SK-N-SH treated with all-trans-retinoic acid at 6 μM for 48 hours (cell line): ENCODE results near the gene RLN3.

Source experiments
- ARNTL ChIP-seq: fragments of 450-650 bp; formaldehyde crosslinking; IDR thresholded peaks from 2 replicates; pipeline ENCODE4 v1.5.0; 2020; ENCODE audit warnings: low read depth, mild to moderate bottlenecking, moderate library complexity, borderline replicate concordance
- BACH2 ChIP-seq: fragments of 250-450 bp; sonication (Bioruptor Pico); IDR thresholded peaks from 2 replicates; pipeline ENCODE4 v1.9.0; 2021; ENCODE audit warnings: mild to moderate bottlenecking, borderline replicate concordance
- GLIS3 ChIP-seq: fragments of 250-450 bp; sonication (Bioruptor Pico); IDR thresholded peaks from 2 replicates; pipeline ENCODE4 v1.5.0; 2020; ENCODE audit warnings: mild to moderate bottlenecking, moderate library complexity
- PATZ1 ChIP-seq: fragments of 250-450 bp; sonication (Bioruptor Pico); IDR thresholded peaks from 2 replicates; pipeline ENCODE4 v1.8.0; 2020; ENCODE audit warnings: mild to moderate bottlenecking, moderate library complexity, borderline replicate concordance
- SNAI2 ChIP-seq: fragments of 250-450 bp; sonication (Bioruptor Pico); IDR thresholded peaks from 2 replicates; pipeline ENCODE4 v1.5.0; 2020; ENCODE audit warnings: mild to moderate bottlenecking, moderate library complexity
- TOX ChIP-seq: fragments of 250-450 bp; sonication (Bioruptor Pico); IDR thresholded peaks from 2 replicates; pipeline ENCODE4 v1.8.0; 2021; ENCODE audit warnings: mild to moderate bottlenecking, moderate library complexity, borderline replicate concordance
- TSHZ2 ChIP-seq: fragments of 250-450 bp; sonication (Bioruptor Pico); IDR thresholded peaks from 2 replicates; pipeline ENCODE4 v1.5.0; 2020; ENCODE audit warnings: mild to moderate bottlenecking, moderate library complexity
- ZFP3 ChIP-seq: fragments of 250-450 bp; sonication (Bioruptor Pico); IDR thresholded peaks from 2 replicates; pipeline ENCODE4 v1.5.0; 2020; ENCODE audit warnings: mild to moderate bottlenecking, moderate library complexity
- ZNF70 ChIP-seq: fragments of 450-650 bp; formaldehyde crosslinking; IDR thresholded peaks from 2 replicates; pipeline ENCODE4 v1.5.0; 2020; ENCODE audit warnings: mild to moderate bottlenecking, moderate library complexity
- ZNF8 ChIP-seq: fragments of 450-650 bp; formaldehyde crosslinking; IDR thresholded peaks from 2 replicates; pipeline ENCODE4 v1.5.0; 2020; ENCODE audit warnings: mild to moderate bottlenecking, moderate library complexity

GRCh38 chr19:14054099-14054498 lies 26.2 kb downstream of the RLN3 start:
- TF ChIP-seq ZNF70 (CRISPR knock-in tag) (no peak), PATZ1 (CRISPR knock-in tag) (no peak), ARNTL (CRISPR knock-in tag) (no peak), BACH2 (CRISPR knock-in tag) (no peak), SNAI2 (CRISPR knock-in tag) (no peak), ZFP3 (no peak), TSHZ2 (CRISPR knock-in tag) (no peak), TOX (CRISPR knock-in tag) (no peak), ZNF8 (CRISPR knock-in tag) (no peak), GLIS3 (CRISPR knock-in tag) (no peak)
